Gastroesophageal sphincter (tissue), 4 donors: ENCODE measurements around the gene KLHL21. TPM values are rescaled to one million over a fixed set of nuclear protein-coding genes. Genes with fewer than 3 reads are reported as not detected.

Experiments
- ATAC-seq: fragments of 150-250 bp; one replicate; pipeline ENCODE4 v1.9.1; 2016; ENCODE audit warnings: mild to moderate bottlenecking, moderate library complexity
- H3K27ac ChIP-seq, 4 donors: fragments of 200-600 bp; sonication (generic) in 3 of 4; 1 replicate in 3 of 4; 2 replicates in 1 of 4; pipeline ENCODE4 v1.5.1; 2016 to 2019
- H3K27me3 ChIP-seq: fragments of 200-600 bp; sonication (generic); one replicate; pipeline ENCODE4 v1.5.1; 2019
- H3K36me3 ChIP-seq, 2 donors: fragments of 200-600 bp; sonication (generic); one replicate each; pipeline ENCODE4 v1.5.1; 2019; ENCODE audit warnings: control low read depth in 1 of 2
- H3K4me1 ChIP-seq, 3 donors: fragments of 200-600 bp; sonication (generic); 1 replicate in 2 of 3; 2 replicates in 1 of 3; pipeline ENCODE4 v1.5.1; 2016 to 2019; ENCODE audit warnings: control low read depth in 2 of 3
- H3K4me3 ChIP-seq, 2 donors: fragments of 200-600 bp; sonication (generic); one replicate each; pipeline ENCODE4 v1.5.1; 2019; ENCODE audit warnings: mild to moderate bottlenecking in 1 of 2, moderate library complexity in 1 of 2
- H3K9me3 ChIP-seq, 3 donors: fragments of 200-600 bp; sonication (generic); one replicate each; pipeline ENCODE4 v1.5.1; 2017 to 2019; ENCODE audit warnings: control low read depth in 2 of 3
- EP300 ChIP-seq: sonication (generic); formaldehyde crosslinking; IDR thresholded peaks from one replicate; pipeline ENCODE4 v1.6.1; 2017; ENCODE audit warnings: antibody characterized with exemption, mild to moderate bottlenecking
- POLR2A ChIP-seq, 2 donors: fragments of 450-650 bp; IDR thresholded peaks; one replicate each; pipeline ENCODE4 v1.6.1; 2017; ENCODE audit warnings: antibody characterized with exemption in 2 of 2, mild to moderate bottlenecking in 2 of 2, moderate library complexity in 1 of 2
- POLR2AphosphoS5 ChIP-seq: sonication (generic); formaldehyde crosslinking; IDR thresholded peaks from one replicate; pipeline ENCODE4 v1.6.1; 2017; ENCODE audit warnings: antibody characterized with exemption
- WGBS, 2 donors: methylation state at CpG; one replicate each; pipeline ENCODE4 v1.1.5; 2018; ENCODE audit warnings: low coverage in 1 of 2; 5-methylcytosine and 5-hydroxymethylcytosine counted together
- total RNA-seq, 4 donors: library from RNA; depleted of rRNA; stranded (reverse); fragments of >200 nt; gene quantifications; one replicate each; pipeline ENCODE4 v1.1.0, GENCODE V29; 2016
- TF ChIP-seq, protein P1 (sequence below), 4 experiments: fragments of 200-600 bp in 2 of 4; fragments of 450-650 bp in 2 of 4; sonication (generic) in 1 of 4; IDR thresholded peaks; one replicate each; pipeline ENCODE4 v1.5.1; 2017 to 2019; ENCODE audit warnings: antibody characterized with exemption in 4 of 4, mild to moderate bottlenecking in 2 of 4, moderate library complexity in 2 of 4

Gene KLHL21
- total RNA-seq, 4 donors from 2014 or later: 83.6 to 131 (median 101) TPM

DNA sequence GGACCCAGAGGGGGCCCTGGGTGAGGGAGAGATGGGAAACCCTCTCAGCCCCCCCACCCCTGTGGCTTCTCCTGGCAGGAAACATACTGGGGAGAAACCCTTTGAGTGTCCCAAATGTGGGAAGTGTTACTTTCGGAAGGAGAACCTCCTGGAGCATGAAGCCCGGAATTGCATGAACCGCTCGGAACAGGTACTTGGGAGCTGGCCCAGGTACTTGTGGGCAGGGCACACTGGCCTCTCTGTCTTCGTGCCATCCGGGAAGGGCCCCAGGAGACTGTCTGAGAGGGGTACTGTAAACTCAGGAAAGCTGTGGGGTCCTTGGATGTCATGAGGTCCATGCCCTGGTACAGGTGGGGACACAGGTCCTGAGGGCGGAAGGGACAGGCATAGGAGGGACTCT, 16.8 kb downstream of the KLHL21 start:
- Histone ChIP-seq H3K9me3 (no peaks in the 10 kb centered on the region), H3K27ac (peak overlapping the region in 3 of 4 donors; percentile 42 to 62 (median 59)), H3K36me3 (peaks cover 0 to 49% of the 10 kb centered on the region in 2 donors), H3K4me3 (no peak overlapping the region), H3K4me1 (peaks cover 0 to 72% (median 22%) of the 10 kb centered on the region in 3 donors), H3K27me3 (no peaks in the 10 kb centered on the region)
- ATAC-seq: no peak
- WGBS, 2 donors: no CpG with 5 or more reads among the region's 7 CpGs
- TF ChIP-seq, protein P1, sequence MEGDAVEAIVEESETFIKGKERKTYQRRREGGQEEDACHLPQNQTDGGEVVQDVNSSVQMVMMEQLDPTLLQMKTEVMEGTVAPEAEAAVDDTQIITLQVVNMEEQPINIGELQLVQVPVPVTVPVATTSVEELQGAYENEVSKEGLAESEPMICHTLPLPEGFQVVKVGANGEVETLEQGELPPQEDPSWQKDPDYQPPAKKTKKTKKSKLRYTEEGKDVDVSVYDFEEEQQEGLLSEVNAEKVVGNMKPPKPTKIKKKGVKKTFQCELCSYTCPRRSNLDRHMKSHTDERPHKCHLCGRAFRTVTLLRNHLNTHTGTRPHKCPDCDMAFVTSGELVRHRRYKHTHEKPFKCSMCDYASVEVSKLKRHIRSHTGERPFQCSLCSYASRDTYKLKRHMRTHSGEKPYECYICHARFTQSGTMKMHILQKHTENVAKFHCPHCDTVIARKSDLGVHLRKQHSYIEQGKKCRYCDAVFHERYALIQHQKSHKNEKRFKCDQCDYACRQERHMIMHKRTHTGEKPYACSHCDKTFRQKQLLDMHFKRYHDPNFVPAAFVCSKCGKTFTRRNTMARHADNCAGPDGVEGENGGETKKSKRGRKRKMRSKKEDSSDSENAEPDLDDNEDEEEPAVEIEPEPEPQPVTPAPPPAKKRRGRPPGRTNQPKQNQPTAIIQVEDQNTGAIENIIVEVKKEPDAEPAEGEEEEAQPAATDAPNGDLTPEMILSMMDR (IDR thresholded peaks at IDR 0.05): no peak
- no peak for TF ChIP-seq EP300
- TF ChIP-seq POLR2AphosphoS5: no peak
- no peak for TF ChIP-seq POLR2A (IDR thresholded peaks at IDR 0.05)

GRCh38 chr1:6585081-6585722, 17.5 kb downstream of the KLHL21 start:
- TF ChIP-seq, protein P1 (IDR thresholded peaks at IDR 0.05): no peak
- TF ChIP-seq POLR2AphosphoS5 (no peak), POLR2A (IDR thresholded peaks at IDR 0.05) (no peak), EP300 (no peak)
- H3K36me3 ChIP-seq: peaks cover 0 to 43% of the 10 kb centered on the region in 2 donors
- H3K4me3 ChIP-seq: no peak overlapping the region
- peak overlapping the region in 1 of 4 donors; percentile 59 for H3K27ac ChIP-seq
- peaks cover 0 to 73% (median 28%) of the 10 kb centered on the region in 3 donors for H3K4me1 ChIP-seq
- ATAC-seq: no peak
- 78 to 85% methylated on average over 5 to 9 of the region's 12 CpGs for WGBS, 2 donors
- H3K27me3 ChIP-seq: no peaks in the 10 kb centered on the region
- H3K9me3 ChIP-seq: no peaks in the 10 kb centered on the region

GRCh38 chr1:6584126-6585080, 18.3 kb downstream of the KLHL21 start:
- no peak overlapping the region for H3K27ac ChIP-seq
- 56 to 72% methylated on average over 2 to 12 of the region's 21 CpGs for WGBS, 2 donors
- no peak for ATAC-seq

GRCh38 chr1:6582370-6582769, 20.3 kb downstream of the KLHL21 start:
- no peaks in the 10 kb centered on the region for H3K9me3 ChIP-seq
- no peak for ATAC-seq
- no peaks in the 10 kb centered on the region for H3K27me3 ChIP-seq
- peaks cover 0 to 14% of the 10 kb centered on the region in 2 donors for H3K36me3 ChIP-seq
- peaks cover 0 to 59% (median 22%) of the 10 kb centered on the region in 3 donors for H3K4me1 ChIP-seq
- no CpG with 5 or more reads among the region's 1 CpG for WGBS, 2 donors
- H3K4me3 ChIP-seq: no peak overlapping the region
- no peak for TF ChIP-seq POLR2AphosphoS5
- TF ChIP-seq, protein P1 (IDR thresholded peaks at IDR 0.05): no peak
- no peak for TF ChIP-seq EP300
- TF ChIP-seq POLR2A (IDR thresholded peaks at IDR 0.05): no peak
- H3K27ac ChIP-seq: peak overlapping the region in 3 of 4 donors; percentile 96 to 97 (median 97)

More at GRCh38 chr1:6584126-6585080, 18.3 kb downstream of the KLHL21 start:
- no peaks in the 10 kb centered on the region for H3K9me3 ChIP-seq
- H3K4me3 ChIP-seq: no peak overlapping the region
- H3K27me3 ChIP-seq: no peaks in the 10 kb centered on the region
- H3K36me3 ChIP-seq: peaks cover 0 to 35% of the 10 kb centered on the region in 2 donors
- H3K4me1 ChIP-seq: peaks cover 0 to 68% (median 28%) of the 10 kb centered on the region in 3 donors
- TF ChIP-seq, protein P1 (IDR thresholded peaks at IDR 0.05): peak in 2 of 4 experiments; percentile 16 to 20
- TF ChIP-seq POLR2AphosphoS5 (peak; percentile 16), EP300 (no peak), POLR2A (IDR thresholded peaks at IDR 0.05) (no peak)
